GM12878 (cell line): Measurements from ENCODE around the gene TNIP1. TPM values are rescaled to one million over a fixed set of nuclear protein-coding genes. Genes with fewer than 3 reads are reported as not detected.

Experiments used
- ATAC-seq: fragments of 200-7000 bp; cut with Tn5 transposase; 3 replicates; pipeline ENCODE4 v1.9.1; 2020; ENCODE audit warnings: mild to moderate bottlenecking, moderate library complexity
- BruUV-seq: library from RNA; stranded (reverse); fragments of 400-500 nt; replicated peaks from 2 replicates; lab custom pipeline; 2021; lab: Mats Ljungman, UMichigan
- CTCF ChIA-PET: fragments of 300-600 bp; sonication (Branson Sonifier 250); formaldehyde crosslinking; extraction: SDS; loops from one replicate; lab custom pipeline; 2021; ENCODE audit warnings: inconsistent platforms; lab: Yijun Ruan, JAX
- POLR2A ChIA-PET: fragments of 350-600 bp; formaldehyde crosslinking; extraction: SDS; loops from one replicate; lab custom pipeline; 2021; ENCODE audit warnings: inconsistent platforms; lab: Charles Lee
- RAD21 ChIA-PET: fragments of 300-600 bp; sonication (Branson Sonifier 250); formaldehyde crosslinking; loops from one replicate; lab custom pipeline; 2023; ENCODE audit warnings: antibody characterized with exemption; ENCODE audit not compliant: unreplicated experiment; lab: Charles Lee
- SMC1A ChIA-PET: fragments of 300-600 bp; sonication (Branson Sonifier 250); formaldehyde crosslinking; loops from one replicate; lab custom pipeline; 2023; ENCODE audit not compliant: unreplicated experiment, uncharacterized antibody; lab: Charles Lee
- DNase-seq: peaks from one replicate; pipeline ENCODE4 v3.0.0-alpha.2; 2011; ENCODE audit warnings: low read depth, low spot score
- FAIRE-seq: peaks from 3 replicates; lab custom pipeline; 2011; peaks lifted over from hg19 to GRCh38; lab: Jason Lieb, UNC
- H2AFZ ChIP-seq: 2 replicates; pipeline ENCODE4 v1.6.0; 2011; ENCODE audit warnings: low read depth, low read length, control low read depth; ENCODE audit not compliant: control insufficient read depth
- H3K27ac ChIP-seq: 2 replicates; pipeline ENCODE4 v1.5.1; 2011; ENCODE audit warnings: control low read depth; ENCODE audit not compliant: control insufficient read depth, insufficient read depth
- H3K27me3 ChIP-seq, 2 experiments: replicated peaks in 1 of 2; 2 replicates each; pipeline versions ENCODE4 v1.6.0 to v1.6.1; 2011; ENCODE audit warnings: low read length in 1 of 2; ENCODE audit not compliant: control insufficient read depth in 2 of 2, insufficient read depth in 2 of 2
- H3K36me3 ChIP-seq, 2 experiments: 2 replicates each; pipeline ENCODE4 v1.5.1; 2011; ENCODE audit warnings: low read length in 1 of 2; ENCODE audit not compliant: control insufficient read depth in 2 of 2, insufficient read depth in 2 of 2
- H3K4me1 ChIP-seq: 2 replicates; pipeline ENCODE4 v1.6.1; 2011; ENCODE audit warnings: mild to moderate bottlenecking, low read length, moderate library complexity, mixed read lengths; ENCODE audit not compliant: control insufficient read depth, insufficient read depth
- H3K4me2 ChIP-seq: 2 replicates; pipeline ENCODE4 v1.6.0; 2011; ENCODE audit warnings: control low read depth; ENCODE audit not compliant: control insufficient read depth, insufficient read depth
- H3K4me3 ChIP-seq: fragments of 200-600 bp; sonication (generic); 2 replicates; pipeline ENCODE4 v1.5.1; 2016
- H3K79me2 ChIP-seq: 2 replicates; pipeline ENCODE4 v1.6.0; 2011; ENCODE audit warnings: low read length; ENCODE audit not compliant: control insufficient read depth, insufficient read depth
- H3K9ac ChIP-seq: 2 replicates; pipeline ENCODE4 v1.8.0; 2011; ENCODE audit warnings: low read length, control low read depth, mixed read lengths; ENCODE audit not compliant: control insufficient read depth, insufficient read depth
- H3K9me3 ChIP-seq: replicated peaks from 3 replicates; pipeline ENCODE4 v1.5.1; 2011; ENCODE audit warnings: mild to moderate bottlenecking, low read length; ENCODE audit not compliant: control insufficient read depth, insufficient read depth
- H4K20me1 ChIP-seq: 2 replicates; pipeline ENCODE4 v1.6.0; 2011; ENCODE audit not compliant: control insufficient read depth, insufficient read depth
- ATF7 ChIP-seq: fragments of 450-650 bp; IDR thresholded peaks from 2 replicates; pipeline ENCODE4 v1.6.1; 2016; ENCODE audit warnings: low read depth, mild to moderate bottlenecking
- E2F4 ChIP-seq: IDR thresholded peaks from 2 replicates; pipeline ENCODE4 v1.6.1; 2012; ENCODE audit warnings: low read depth, low read length, improper control_type of control experiment
- IRF3 ChIP-seq: fragments of 450-650 bp; IDR thresholded peaks from 2 replicates; pipeline ENCODE4 v1.6.1; 2014; ENCODE audit warnings: mild to moderate bottlenecking
- MYC ChIP-seq: IDR thresholded peaks from 2 replicates; pipeline ENCODE4 v1.6.1; 2011; ENCODE audit warnings: mild to moderate bottlenecking, low read length, moderate library complexity, inconsistent platforms; ENCODE audit not compliant: insufficient read depth, insufficient replicate concordance, insufficient read length, severe bottlenecking
- NBN ChIP-seq: fragments of 450-650 bp; IDR thresholded peaks from 2 replicates; pipeline ENCODE4 v1.6.1; 2016
- NFYA ChIP-seq: IDR thresholded peaks from 2 replicates; pipeline ENCODE4 v1.6.1; 2011; ENCODE audit warnings: low read depth, mild to moderate bottlenecking, low read length, improper control_type of control experiment, borderline replicate concordance
- NR2C1 ChIP-seq: fragments of 450-650 bp; IDR thresholded peaks from 2 replicates; pipeline ENCODE4 v1.6.1; 2017; ENCODE audit warnings: antibody characterized with exemption, mild to moderate bottlenecking, moderate library complexity
- POLR2AphosphoS2 ChIP-seq: IDR thresholded peaks from 2 replicates; pipeline ENCODE4 v1.6.1; 2011; ENCODE audit warnings: low read depth, mild to moderate bottlenecking, low read length, improper control_type of control experiment, moderate library complexity
- POLR2AphosphoS5 ChIP-seq: IDR thresholded peaks from 2 replicates; pipeline ENCODE4 v1.6.1; 2011; ENCODE audit warnings: mild to moderate bottlenecking, low read length, inconsistent platforms
- RELA ChIP-seq: fragments of 450-650 bp; IDR thresholded peaks from 2 replicates; pipeline ENCODE4 v1.8.0; 2014; ENCODE audit warnings: borderline replicate concordance; ENCODE audit not compliant: partially characterized antibody
- RFX5 ChIP-seq: IDR thresholded peaks from 2 replicates; pipeline ENCODE4 v1.6.1; 2011; ENCODE audit warnings: low read depth, low read length, improper control_type of control experiment
- RUNX3 ChIP-seq: IDR thresholded peaks from 2 replicates; pipeline ENCODE4 v1.6.1; 2012; ENCODE audit warnings: low read length, inconsistent platforms
- SMC3 ChIP-seq: IDR thresholded peaks from 2 replicates; pipeline ENCODE4 v1.6.1; 2011; ENCODE audit warnings: low read length, improper control_type of control experiment, borderline replicate concordance
- SREBF1 ChIP-seq: IDR thresholded peaks from 2 replicates; pipeline ENCODE4 v1.6.1; 2012; ENCODE audit warnings: mild to moderate bottlenecking, low read length
- SRF ChIP-seq, 2 experiments: IDR thresholded peaks; 2 replicates each; pipeline ENCODE4 v1.6.1; 2011; ENCODE audit warnings: low read depth in 2 of 2, low read length in 2 of 2, mild to moderate bottlenecking in 1 of 2, moderate library complexity in 1 of 2
- TAF1 ChIP-seq: IDR thresholded peaks from 2 replicates; pipeline ENCODE4 v1.6.1; 2011; ENCODE audit warnings: mild to moderate bottlenecking, low read depth, low read length, borderline replicate concordance
- ZBTB4 ChIP-seq: fragments of 450-650 bp; formaldehyde crosslinking; IDR thresholded peaks from 2 replicates; pipeline ENCODE4 v1.4.0; 2022; ENCODE audit warnings: mild to moderate bottlenecking, moderate library complexity
- ZNF384 ChIP-seq: IDR thresholded peaks from 2 replicates; pipeline ENCODE4 v1.6.1; 2012; ENCODE audit warnings: low read depth, mild to moderate bottlenecking, low read length, improper control_type of control experiment, borderline replicate concordance
- WGBS: methylation state at CpG from one replicate; pipeline ENCODE4 v1.1.6; 2016; ENCODE audit warnings: low lambda C conversion rate; ENCODE audit not compliant: insufficient replicate concordance, insufficient coverage; ENCODE audit errors: missing lambda C conversion rate; 5-methylcytosine and 5-hydroxymethylcytosine counted together
- in situ Hi-C: fragments of 300-500 bp; cut with MboI; formaldehyde crosslinking; loops from 9 replicates; pipeline ENCODE4 v1.14.3; 2018; ENCODE audit warnings: mixed read lengths
- intact Hi-C: fragments of 100-400 bp; cut with micrococcal nuclease; formaldehyde crosslinking; loops from one replicate; pipeline ENCODE4 v1.14.2; 2022; ENCODE audit not compliant: unreplicated experiment
- polyA plus RNA-seq, 11 experiments: library from polyadenylated mRNA; depleted of rRNA in 4 of 11; unstranded in 6 of 11; stranded (reverse) in 5 of 11; fragments of >200 nt; fragmentation: Nextera tagmentation in 4 of 11; fragmentation: Illumina TruSeq in 1 of 11; extraction: Ambion mirVana in 4 of 11; extraction: Trizol in 1 of 11; gene quantifications; 1 replicate in 1 of 11; 2 replicates in 10 of 11; pipeline versions ENCODE4 v1.2.1 to v1.2.3, GENCODE V29; 2011 to 2016; ENCODE audit warnings: inconsistent platforms in 2 of 11, missing spikeins in 2 of 11, low read depth in 1 of 11
- total RNA-seq, 4 experiments: library from RNA; depleted of rRNA in 3 of 4; stranded (reverse); fragments of >200 nt in 3 of 4; fragmentation: Illumina TruSeq in 1 of 4; extraction: Trizol in 1 of 4; gene quantifications; 2 replicates each; pipeline versions ENCODE4 v1.2.1 to v1.2.3, GENCODE V29; 2013 to 2021
- TF ChIP-seq, protein P1 (sequence below): fragments of 450-650 bp; IDR thresholded peaks from 2 replicates; pipeline ENCODE4 v1.6.1; 2017; ENCODE audit warnings: low read depth, mild to moderate bottlenecking, moderate library complexity

The TNIP1 gene
- total and polyA plus RNA-seq, 10 of the 15 experiments (the other 5 are each of a cell fraction or from before 2014, with no cell fraction given) = 4.4 to 279 (median 150) TPM

- DNase-seq (no peak), ATAC-seq (no peak), FAIRE-seq (no peak)
- no TSS peak for BruUV-seq
- WGBS = 88% methylated on average over 4 of the region's 4 CpGs
- H3K36me3 ChIP-seq = peaks cover 41 to 54% of the 10 kb centered on the region in 2 experiments
- no peaks in the 10 kb centered on the region for H3K4me1 ChIP-seq
- ChIA-PET CTCF (interaction anchor here (1.6 kb wide), 2 partner anchors 21 to 88 kb away, joined by 3 to 4 read pairs; no protein-coding TSS in a partner anchor), POLR2A (no interaction called here), RAD21 (no interaction called here), SMC1A (interaction anchor here (0.8 to 1.3 kb wide), 2 partner anchors 85 to 161 kb away, joined by 3 read pairs; no protein-coding TSS in a partner anchor)
- no peaks in the 10 kb centered on the region for H3K27me3 ChIP-seq
- H3K79me2 ChIP-seq = no peaks in the 10 kb centered on the region
- no peak overlapping the region for H3K4me3 ChIP-seq
- no peaks in the 10 kb centered on the region for H3K9me3 ChIP-seq
- no peak overlapping the region for H2AFZ ChIP-seq
- H3K27ac ChIP-seq = no peak overlapping the region
- in situ Hi-C loops = no loop called here
- intact Hi-C loops = no loop called here
- H4K20me1 ChIP-seq = no peaks in the 10 kb centered on the region; the same call in 1 of the 2 replicates
- H3K4me2 ChIP-seq = no peak overlapping the region
- H3K9ac ChIP-seq = no peak overlapping the region
- no peak for TF ChIP-seq ZBTB4 (CRISPR knock-in tag)
- TF ChIP-seq NR2C1 = no peak
- TF ChIP-seq RUNX3 = no peak
- TF ChIP-seq, protein P1, sequence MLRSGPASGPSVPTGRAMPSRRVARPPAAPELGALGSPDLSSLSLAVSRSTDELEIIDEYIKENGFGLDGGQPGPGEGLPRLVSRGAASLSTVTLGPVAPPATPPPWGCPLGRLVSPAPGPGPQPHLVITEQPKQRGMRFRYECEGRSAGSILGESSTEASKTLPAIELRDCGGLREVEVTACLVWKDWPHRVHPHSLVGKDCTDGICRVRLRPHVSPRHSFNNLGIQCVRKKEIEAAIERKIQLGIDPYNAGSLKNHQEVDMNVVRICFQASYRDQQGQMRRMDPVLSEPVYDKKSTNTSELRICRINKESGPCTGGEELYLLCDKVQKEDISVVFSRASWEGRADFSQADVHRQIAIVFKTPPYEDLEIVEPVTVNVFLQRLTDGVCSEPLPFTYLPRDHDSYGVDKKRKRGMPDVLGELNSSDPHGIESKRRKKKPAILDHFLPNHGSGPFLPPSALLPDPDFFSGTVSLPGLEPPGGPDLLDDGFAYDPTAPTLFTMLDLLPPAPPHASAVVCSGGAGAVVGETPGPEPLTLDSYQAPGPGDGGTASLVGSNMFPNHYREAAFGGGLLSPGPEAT = no peak
- no peak for TF ChIP-seq SREBF1
- TF ChIP-seq NBN = no peak
- TF ChIP-seq E2F4 = no peak
- TF ChIP-seq SMC3 = no peak
- no peak for TF ChIP-seq POLR2AphosphoS2
- TF ChIP-seq ZNF384 = no peak
- no peak for TF ChIP-seq RFX5
- no peak for TF ChIP-seq SRF (IDR thresholded peaks at IDR 0.05; ENCODE audit: low read depth in 2 of 2, low read length in 2 of 2)
- no peak for TF ChIP-seq NFYA
- no peak for TF ChIP-seq RELA
- TF ChIP-seq MYC = no peak
- no peak for TF ChIP-seq POLR2AphosphoS5
- TF ChIP-seq ATF7 = no peak
- TF ChIP-seq TAF1 = no peak
- TF ChIP-seq IRF3 = no peak
These were observed 50.5 kb downstream of the TNIP1 start for GRCh38 chr5:151030379-151030778.
